Right lobe of liver (tissue), 6 donors: ENCODE results near the gene ATP6V0E1. TPM values are rescaled to one million over a fixed set of nuclear protein-coding genes. Genes with fewer than 3 reads are reported as not detected.

ENCODE experiments used
- ATAC-seq, 4 donors: fragments of 200-7000 bp; cut with Tn5 transposase; one replicate each; pipeline ENCODE4 v1.9.1; 2020; ENCODE audit warnings: mild to moderate bottlenecking in 4 of 4, moderate library complexity in 4 of 4
- DNase-seq, 3 donors: peaks; one replicate each; pipeline ENCODE4 v3.0.0-alpha.2; 2020
- H3K27ac ChIP-seq, 3 donors: fragments of 200-600 bp; one replicate each; pipeline ENCODE4 v1.8.0; 2022
- H3K27me3 ChIP-seq, 2 donors: fragments of 200-600 bp; one replicate each; pipeline ENCODE4 v1.8.0; 2022
- H3K36me3 ChIP-seq, 4 donors: fragments of 200-600 bp; sonication (generic) in 1 of 4; one replicate each; pipeline versions ENCODE4 v1.5.1 to v1.8.0; 2017 to 2022; ENCODE audit warnings: control low read depth in 1 of 4
- H3K4me1 ChIP-seq, 4 donors: fragments of 200-600 bp; sonication (generic) in 1 of 4; one replicate each; pipeline versions ENCODE4 v1.5.1 to v1.8.0; 2017 to 2022; ENCODE audit warnings: control low read depth in 1 of 4
- H3K4me3 ChIP-seq, 3 donors: fragments of 200-600 bp; one replicate each; pipeline ENCODE4 v1.8.0; 2022
- H3K9me3 ChIP-seq, 4 donors: fragments of 200-600 bp; sonication (generic) in 1 of 4; one replicate each; pipeline versions ENCODE4 v1.5.1 to v1.8.0; 2017 to 2022; ENCODE audit warnings: control low read depth in 1 of 4
- POLR2A ChIP-seq: fragments of 450-650 bp; IDR thresholded peaks from one replicate; pipeline ENCODE4 v1.6.1; 2017; ENCODE audit warnings: antibody characterized with exemption, mild to moderate bottlenecking
- WGBS: methylation state at CpG from one replicate; pipeline ENCODE4 v1.1.6; 2018; ENCODE audit warnings: low coverage, low lambda C conversion rate; ENCODE audit not compliant: insufficient coverage; ENCODE audit errors: missing lambda C conversion rate; 5-methylcytosine and 5-hydroxymethylcytosine counted together
- intact Hi-C, 2 donors: fragments of 100-400 bp; cut with DNase I; formaldehyde crosslinking; loops; one replicate each; pipeline versions ENCODE4 v1.11.2 to v1.14.1; 2022
- total RNA-seq, 6 experiments: library from RNA; depleted of rRNA in 2 of 6; stranded (reverse); fragments of >200 nt in 2 of 6; fragmentation: NEBNext Ultra II Directional in 3 of 6; extraction: Animal tissue kit (Norgen Biotek cat#: 25700) in 3 of 6; gene quantifications; one replicate each; pipeline versions ENCODE4 v1.1.0 to v1.2.4, GENCODE V29; 2016 to 2023
- TF ChIP-seq, protein P1 (sequence below), 4 donors: fragments of 200-600 bp in 3 of 4; fragments of 450-650 bp in 1 of 4; IDR thresholded peaks; one replicate each; pipeline versions ENCODE4 v1.5.1 to v1.8.0; 2016 to 2022; ENCODE audit warnings: antibody characterized with exemption in 4 of 4, mild to moderate bottlenecking in 2 of 4
- donor health status: DM: no; HTN: yes; CAD: no.
- donor health status: DM: no; HTN: no; CAD: no.
- donor health status: DM: no; HTN: no; CAD: no.
- donor health status: DM: no; HTN: yes; CAD: no.
- donor health status: DM: no; HTN: yes; CAD: no.

The ATP6V0E1 gene
- total RNA-seq, 6 experiments from 2014 or later, result 83.1 to 202 (median 116) TPM

DNA sequence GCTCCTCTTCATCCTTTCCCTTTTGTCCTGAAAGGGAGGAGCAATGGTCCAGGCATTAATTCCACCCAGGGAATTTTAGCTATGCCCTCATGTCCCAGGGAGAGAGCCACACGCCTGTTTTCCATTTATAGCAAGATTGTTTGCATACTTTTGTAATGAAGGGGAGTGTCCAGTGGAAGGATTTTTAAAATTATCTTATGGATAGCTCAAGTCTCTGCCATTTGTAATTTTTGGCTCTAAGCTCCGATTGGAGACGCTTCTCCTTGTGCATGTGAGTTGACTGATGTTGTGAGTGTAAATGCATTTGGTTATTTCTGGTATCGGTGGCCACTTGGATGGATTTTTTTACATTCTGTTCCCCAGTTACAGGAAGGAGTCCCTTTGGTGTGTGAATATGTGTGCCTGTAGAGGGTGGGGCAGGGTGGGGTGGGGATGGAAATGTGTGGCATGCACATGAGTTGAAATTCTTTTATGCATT lies 31.5 kb upstream of the ATP6V0E1 start:
- H3K4me3 ChIP-seq, result no peak overlapping the region
- TF ChIP-seq, protein P1, sequence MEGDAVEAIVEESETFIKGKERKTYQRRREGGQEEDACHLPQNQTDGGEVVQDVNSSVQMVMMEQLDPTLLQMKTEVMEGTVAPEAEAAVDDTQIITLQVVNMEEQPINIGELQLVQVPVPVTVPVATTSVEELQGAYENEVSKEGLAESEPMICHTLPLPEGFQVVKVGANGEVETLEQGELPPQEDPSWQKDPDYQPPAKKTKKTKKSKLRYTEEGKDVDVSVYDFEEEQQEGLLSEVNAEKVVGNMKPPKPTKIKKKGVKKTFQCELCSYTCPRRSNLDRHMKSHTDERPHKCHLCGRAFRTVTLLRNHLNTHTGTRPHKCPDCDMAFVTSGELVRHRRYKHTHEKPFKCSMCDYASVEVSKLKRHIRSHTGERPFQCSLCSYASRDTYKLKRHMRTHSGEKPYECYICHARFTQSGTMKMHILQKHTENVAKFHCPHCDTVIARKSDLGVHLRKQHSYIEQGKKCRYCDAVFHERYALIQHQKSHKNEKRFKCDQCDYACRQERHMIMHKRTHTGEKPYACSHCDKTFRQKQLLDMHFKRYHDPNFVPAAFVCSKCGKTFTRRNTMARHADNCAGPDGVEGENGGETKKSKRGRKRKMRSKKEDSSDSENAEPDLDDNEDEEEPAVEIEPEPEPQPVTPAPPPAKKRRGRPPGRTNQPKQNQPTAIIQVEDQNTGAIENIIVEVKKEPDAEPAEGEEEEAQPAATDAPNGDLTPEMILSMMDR (IDR thresholded peaks at IDR 0.05), result no peak
- no peak for TF ChIP-seq POLR2A
- ATAC-seq, result no peak
- H3K9me3 ChIP-seq, result no peaks in the 10 kb centered on the region
- H3K4me1 ChIP-seq, result no peaks in the 10 kb centered on the region
- H3K27ac ChIP-seq, result no peak overlapping the region
- intact Hi-C loops, result no loop called here
- 85% methylated on average over 4 of the region's 4 CpGs for WGBS
- no peak for DNase-seq
- no peaks in the 10 kb centered on the region for H3K27me3 ChIP-seq
- peaks cover 0 to 12% (median 0%) of the 10 kb centered on the region in 4 donors for H3K36me3 ChIP-seq

DNA sequence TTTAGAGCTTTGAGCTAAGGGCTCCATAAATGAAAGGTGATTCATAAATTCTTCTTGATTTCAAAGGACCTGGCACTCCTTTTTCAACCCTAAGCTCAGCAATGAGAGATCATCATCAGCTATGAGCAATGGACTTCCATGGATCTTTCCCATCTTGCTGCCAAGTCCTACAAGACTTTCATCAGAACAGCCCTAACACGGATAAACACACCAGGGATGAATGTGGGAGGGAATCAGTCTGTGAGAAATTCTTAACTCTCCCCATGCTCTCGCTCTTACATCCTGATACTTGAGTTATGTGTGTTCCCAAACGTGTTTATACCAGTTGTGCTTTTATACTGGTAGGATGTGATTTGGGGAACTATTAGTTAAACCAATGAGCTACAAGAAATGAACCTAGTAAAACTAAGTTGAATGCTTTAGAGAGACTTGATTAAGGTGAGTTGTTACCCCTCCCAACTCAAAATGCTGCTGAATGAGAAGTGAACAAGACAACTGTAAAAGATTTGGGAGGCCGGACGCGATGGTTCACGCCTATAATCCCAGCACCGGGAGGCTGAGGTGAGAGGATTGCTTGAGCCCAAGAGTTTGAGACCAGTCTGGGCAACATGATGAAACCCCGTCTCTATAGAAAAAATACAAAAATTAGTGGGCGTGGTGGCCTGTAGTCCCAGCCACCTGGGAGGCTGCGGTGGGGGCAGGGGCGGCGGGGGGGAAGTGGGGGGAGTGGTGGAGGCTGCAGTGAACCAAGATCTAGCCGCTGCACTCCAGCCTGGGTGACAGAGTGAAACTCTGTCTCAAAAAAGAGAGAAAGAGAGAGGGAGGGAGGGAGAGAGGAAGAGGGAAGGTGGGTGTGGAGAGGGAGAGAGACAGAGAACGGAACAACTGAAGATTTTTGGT lies 29.5 kb upstream of the ATP6V0E1 start:
- H3K4me3 ChIP-seq, result no peak overlapping the region
- no peaks in the 10 kb centered on the region for H3K27me3 ChIP-seq
- ATAC-seq (no peak), DNase-seq (no peak)
- no peaks in the 10 kb centered on the region for H3K4me1 ChIP-seq
- intact Hi-C loops, result no loop called here
- no peaks in the 10 kb centered on the region for H3K9me3 ChIP-seq
- H3K27ac ChIP-seq, result no peak overlapping the region
- H3K36me3 ChIP-seq, result peaks cover 0 to 7% (median 0%) of the 10 kb centered on the region in 4 donors
- TF ChIP-seq, protein P1 (IDR thresholded peaks at IDR 0.05), result no peak
- TF ChIP-seq POLR2A, result no peak
- 77% methylated on average over 13 of the region's 15 CpGs for WGBS

DNA sequence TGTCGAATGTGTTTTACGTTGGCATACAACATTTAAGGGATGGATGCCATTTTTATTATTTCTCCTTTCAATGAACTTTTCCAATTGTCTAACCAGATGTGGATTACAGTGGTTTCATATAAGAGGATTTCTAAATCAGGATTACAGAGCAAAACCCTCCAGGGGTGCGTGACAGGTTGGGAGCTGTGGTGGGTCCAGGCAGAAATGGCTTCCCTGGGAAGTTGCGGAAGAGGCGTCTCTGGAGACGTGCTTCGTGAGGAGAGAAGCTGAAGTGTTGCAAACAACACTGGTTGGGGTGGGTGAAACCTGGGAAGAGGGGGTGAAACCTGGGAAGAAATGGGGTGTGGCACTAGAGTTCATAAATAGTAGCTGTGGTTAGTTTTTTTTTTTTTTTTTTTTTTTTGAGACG lies 28.8 kb upstream of the ATP6V0E1 start:
- intact Hi-C loops, result no loop called here
- Histone ChIP-seq H3K9me3 (no peaks in the 10 kb centered on the region), H3K36me3 (peaks cover 0 to 5% (median 0%) of the 10 kb centered on the region in 4 donors), H3K27me3 (no peaks in the 10 kb centered on the region), H3K4me3 (no peak overlapping the region), H3K27ac (no peak overlapping the region), H3K4me1 (no peaks in the 10 kb centered on the region)
- ATAC-seq (no peak), DNase-seq (no peak)
- TF ChIP-seq, protein P1 (IDR thresholded peaks at IDR 0.05), result no peak
- TF ChIP-seq POLR2A, result no peak
- WGBS, result 80% methylated on average over 7 of the region's 8 CpGs

DNA sequence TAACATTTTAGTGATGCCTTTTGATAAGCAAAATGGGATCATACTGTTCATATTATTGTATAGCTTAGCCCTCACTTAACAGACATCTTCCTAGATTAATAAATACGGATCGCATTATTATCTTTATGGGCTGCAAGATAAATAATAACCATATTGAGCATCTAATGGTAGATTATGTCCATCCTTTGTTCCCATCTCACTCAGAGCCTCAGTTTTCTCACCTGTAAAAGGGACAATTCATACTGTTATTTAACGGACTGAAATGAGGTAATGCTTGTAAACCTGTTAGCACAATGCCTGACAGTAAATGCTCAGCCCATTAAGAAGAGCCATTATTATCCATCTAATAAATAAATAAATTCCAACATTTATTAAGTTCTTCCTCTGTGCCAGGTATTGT lies 27.3 kb upstream of the ATP6V0E1 start:
- Histone ChIP-seq H3K9me3 (no peaks in the 10 kb centered on the region), H3K4me3 (no peak overlapping the region), H3K27me3 (no peaks in the 10 kb centered on the region), H3K27ac (no peak overlapping the region), H3K36me3 (no peaks in the 10 kb centered on the region), H3K4me1 (peaks cover 0 to 8% (median 0%) of the 10 kb centered on the region in 4 donors)
- intact Hi-C loops, result no loop called here
- DNase-seq (no peak), ATAC-seq (no peak)
- TF ChIP-seq, protein P1 (IDR thresholded peaks at IDR 0.05), result no peak
- no peak for TF ChIP-seq POLR2A
- WGBS, result 78% methylated on average over 3 of the region's 3 CpGs
